Left lung (tissue), 10 donors: ENCODE measurements around the gene TRPM4. TPM values are rescaled to one million over a fixed set of nuclear protein-coding genes. Genes with fewer than 3 reads are reported as not detected.
"Not testable (repeated sequence)": the region's sequence is repeated elsewhere in the genome, so short reads cannot be mapped to it uniquely, and the experiment has no call there.

Experiments used
- ATAC-seq: fragments of 200-7000 bp; cut with Tn5 transposase; one replicate; pipeline ENCODE4 v1.9.1; 2020; ENCODE audit warnings: moderate library complexity
- DNase-seq, 4 donors: peaks; one replicate each; pipeline ENCODE4 v3.0.0-alpha.2; 2013 to 2020
- H3K27ac ChIP-seq, 2 donors: fragments of 200-600 bp; sonication (generic) in 1 of 2; one replicate each; pipeline versions ENCODE4 v1.5.0 to v1.8.0; 2020 to 2021
- H3K27me3 ChIP-seq, 2 donors: fragments of 200-600 bp; sonication (generic) in 1 of 2; one replicate each; pipeline versions ENCODE4 v1.5.0 to v1.8.0; 2020 to 2021
- H3K36me3 ChIP-seq, 2 donors: fragments of 200-600 bp; sonication (generic) in 1 of 2; one replicate each; pipeline versions ENCODE4 v1.5.0 to v1.8.0; 2020 to 2021
- H3K4me1 ChIP-seq, 2 donors: fragments of 200-600 bp; one replicate each; pipeline ENCODE4 v1.8.0; 2021
- H3K4me3 ChIP-seq, 2 donors: fragments of 200-600 bp; sonication (generic) in 1 of 2; one replicate each; pipeline versions ENCODE4 v1.5.0 to v1.8.0; 2020 to 2021; ENCODE audit warnings: mild to moderate bottlenecking in 1 of 2
- H3K9me3 ChIP-seq, 2 donors: fragments of 200-600 bp; sonication (generic) in 1 of 2; one replicate each; pipeline versions ENCODE4 v1.5.0 to v1.8.0; 2020 to 2021
- CTCF ChIP-seq, 2 donors: fragments of 200-600 bp; sonication (generic) in 1 of 2; IDR thresholded peaks; one replicate each; pipeline versions ENCODE4 v1.5.0 to v1.8.0; 2021; ENCODE audit warnings: antibody characterized with exemption in 2 of 2
- intact Hi-C, 2 donors: fragments of 100-400 bp; cut with DNase I; formaldehyde crosslinking; loops; one replicate each; pipeline versions ENCODE4 v1.11.2 to v1.14.2; 2022
- polyA plus RNA-seq, 6 donors: library from polyadenylated mRNA; unstranded; fragments of 120-200 nt; gene quantifications; one replicate each; pipeline ENCODE4 v1.2.1, GENCODE V29; 2013; ENCODE audit not compliant: insufficient read length in 6 of 6
- total RNA-seq, 2 donors: library from RNA; stranded (reverse); fragmentation: NEBNext Ultra II Directional; extraction: Animal tissue kit (Norgen Biotek cat#: 25700); gene quantifications; one replicate each; pipeline ENCODE4 v1.2.1, GENCODE V29; 2021
- donor health status: DM: no; HTN: yes; CAD: no.
- donor health status: DM: no; HTN: no; CAD: no.

Gene TRPM4
- total and polyA plus RNA-seq, 8 donors = 14.3 to 61.7 (median 29.7) TPM

DNA sequence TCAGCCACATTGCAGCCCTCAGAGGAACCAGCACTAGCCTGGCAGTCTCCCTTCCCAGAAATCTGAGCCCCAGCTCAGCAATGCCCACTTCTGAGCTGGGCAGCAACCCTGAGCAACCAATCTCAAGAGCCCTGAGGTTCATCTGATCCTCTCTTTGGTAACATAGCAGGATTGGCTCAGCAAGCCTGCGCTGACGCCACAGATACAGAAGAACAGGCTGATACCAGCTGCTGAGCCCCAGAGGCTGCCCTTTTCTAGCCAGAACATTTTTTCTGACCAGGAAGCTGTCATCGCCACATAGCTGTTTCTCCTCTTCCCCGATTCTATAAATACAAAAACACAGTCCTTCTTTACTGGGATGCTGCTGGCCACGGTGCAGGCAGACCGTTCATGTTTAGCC, 59.8 kb downstream of the TRPM4 start:
- DNase-seq = no peak
- intact Hi-C loops = no loop called here
- TF ChIP-seq CTCF (IDR thresholded peaks at IDR 0.05) = no peak
- Histone ChIP-seq H3K36me3 (no peaks in the 10 kb centered on the region), H3K27me3 (no peaks in the 10 kb centered on the region), H3K27ac (no peak overlapping the region), H3K4me3 (no peak overlapping the region), H3K4me1 (no peaks in the 10 kb centered on the region), H3K9me3 (no peaks in the 10 kb centered on the region)
- no peak for ATAC-seq

GRCh38 chr19:49222011-49222410, 64.4 kb downstream of the TRPM4 start:
- no peak for TF ChIP-seq CTCF (IDR thresholded peaks at IDR 0.05)
- DNase-seq = no peak

GRCh38 chr19:49222528-49222927, 64.9 kb downstream of the TRPM4 start:
- Histone ChIP-seq H3K9me3 (no peaks in the 10 kb centered on the region), H3K4me3 (no peak overlapping the region), H3K36me3 (no peaks in the 10 kb centered on the region), H3K4me1 (no peaks in the 10 kb centered on the region), H3K27me3 (peaks cover 0 to 10% of the 10 kb centered on the region in 2 donors), H3K27ac (no peak overlapping the region)
- intact Hi-C loops = no loop called here
- TF ChIP-seq CTCF (IDR thresholded peaks at IDR 0.05) = no peak
- DNase-seq = no peak
- ATAC-seq = no peak

More at GRCh38 chr19:49222011-49222410, 64.4 kb downstream of the TRPM4 start:
- no peak overlapping the region for H3K4me3 ChIP-seq
- no peak for ATAC-seq
- no peaks in the 10 kb centered on the region for H3K9me3 ChIP-seq
- H3K4me1 ChIP-seq = no peaks in the 10 kb centered on the region
- H3K36me3 ChIP-seq = no peaks in the 10 kb centered on the region
- no peak overlapping the region for H3K27ac ChIP-seq
- H3K27me3 ChIP-seq = peaks cover 0 to 10% of the 10 kb centered on the region in 2 donors
- intact Hi-C loops = no loop called here

GRCh38 chr19:49223472-49223871, 65.9 kb downstream of the TRPM4 start:
- no peak for DNase-seq
- Histone ChIP-seq H3K9me3 (no peaks in the 10 kb centered on the region), H3K27ac (no peak overlapping the region), H3K27me3 (peaks cover 0 to 10% of the 10 kb centered on the region in 2 donors), H3K4me3 (no peak overlapping the region), H3K4me1 (no peaks in the 10 kb centered on the region), H3K36me3 (no peaks in the 10 kb centered on the region)
- TF ChIP-seq CTCF (IDR thresholded peaks at IDR 0.05) = no peak
- no peak for ATAC-seq
- intact Hi-C loops = no loop called here

- H3K4me3 ChIP-seq, H3K36me3 ChIP-seq, H3K27ac ChIP-seq, intact Hi-C loops, H3K4me1 ChIP-seq, ATAC-seq, H3K9me3 ChIP-seq, DNase-seq: not testable (repeated sequence)
- H3K27me3 ChIP-seq = peaks cover 0 to 10% of the 10 kb centered on the region in 2 donors
Measured at GRCh38 chr19:49224441-49224840, 66.8 kb downstream of the TRPM4 start.

DNA sequence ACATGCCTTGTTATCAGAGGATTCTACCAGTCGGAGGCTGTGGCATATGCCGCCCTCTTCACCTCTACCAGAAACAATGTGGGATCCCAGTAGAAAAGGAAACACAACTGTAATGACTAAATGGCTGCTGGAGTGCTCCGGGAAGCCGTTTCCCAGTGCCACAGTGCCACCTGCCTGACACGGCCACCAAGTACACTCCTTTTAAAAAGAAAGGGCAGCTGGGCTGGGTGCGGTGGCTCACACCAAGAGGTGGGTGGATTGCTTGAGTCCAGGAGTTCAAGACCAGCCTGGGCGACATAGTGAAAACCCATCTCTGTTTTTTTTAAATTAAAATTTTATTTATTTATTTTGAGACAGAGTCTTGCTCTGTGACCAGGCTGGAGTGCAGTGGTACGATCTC, 67.3 kb downstream of the TRPM4 start:
- ATAC-seq (peak; percentile 92), DNase-seq (peak in 2 of 4 donors; percentile 39 to 50)
- no peak overlapping the region for H3K27ac ChIP-seq
- H3K36me3 ChIP-seq = no peaks in the 10 kb centered on the region
- H3K4me1 ChIP-seq = no peaks in the 10 kb centered on the region
- TF ChIP-seq CTCF (IDR thresholded peaks at IDR 0.05) = peak in 1 of 2 donors; percentile 23
- no peaks in the 10 kb centered on the region for H3K9me3 ChIP-seq
- H3K27me3 ChIP-seq = peaks cover 0 to 10% of the 10 kb centered on the region in 2 donors
- no peak overlapping the region for H3K4me3 ChIP-seq
- intact Hi-C loops = no loop called here
